Transverse colon (tissue), 4 donors: ENCODE results near the gene RMDN2. TPM values are rescaled to one million over a fixed set of nuclear protein-coding genes. Genes with fewer than 3 reads are reported as not detected.
"Not testable (repeated sequence)": the region's sequence is repeated elsewhere in the genome, so short reads cannot be mapped to it uniquely, and the experiment has no call there.

Experiments used
- DNase-seq: peaks from one replicate; pipeline ENCODE4 v3.0.0-alpha.2; 2019
- H3K27ac ChIP-seq, 4 donors: fragments of 200-600 bp; sonication (generic); 2 replicates each; pipeline ENCODE4 v1.5.1; 2016 to 2018; ENCODE audit warnings: inconsistent platforms in 4 of 4
- H3K27me3 ChIP-seq: fragments of 200-600 bp; sonication (generic); 2 replicates; pipeline ENCODE4 v1.5.1; 2017; ENCODE audit warnings: inconsistent platforms
- H3K36me3 ChIP-seq, 4 donors: fragments of 200-600 bp; sonication (generic); 2 replicates each; pipeline ENCODE4 v1.5.1; 2017 to 2019; ENCODE audit warnings: inconsistent platforms in 4 of 4
- H3K4me1 ChIP-seq, 4 donors: fragments of 200-600 bp; sonication (generic); 2 replicates each; pipeline ENCODE4 v1.5.1; 2017 to 2020; ENCODE audit warnings: inconsistent platforms in 4 of 4
- H3K4me3 ChIP-seq, 4 donors: fragments of 200-600 bp; sonication (generic); 1 replicate in 1 of 4; 2 replicates in 3 of 4; pipeline versions ENCODE4 v1.5.1 to v1.6.1; 2017 to 2019; ENCODE audit warnings: inconsistent platforms in 4 of 4
- H3K9me3 ChIP-seq, 2 donors: fragments of 200-600 bp; sonication (generic); 2 replicates each; pipeline ENCODE4 v1.5.1; 2017 to 2019; ENCODE audit warnings: inconsistent platforms in 2 of 2
- CTCF ChIP-seq, 5 experiments: fragments of 200-600 bp in 3 of 5; fragments of 450-650 bp in 2 of 5; sonication (generic) in 3 of 5; IDR thresholded peaks; 1 replicate in 2 of 5; 2 replicates in 3 of 5; pipeline ENCODE4 v1.5.1; 2016 to 2017; ENCODE audit warnings: antibody characterized with exemption in 5 of 5, inconsistent platforms in 3 of 5, mild to moderate bottlenecking in 2 of 5, moderate library complexity in 1 of 5
- EP300 ChIP-seq: sonication (generic); formaldehyde crosslinking; IDR thresholded peaks from one replicate; pipeline ENCODE4 v1.6.1; 2017; ENCODE audit warnings: antibody characterized with exemption, low read depth
- POLR2A ChIP-seq: fragments of 450-650 bp; IDR thresholded peaks from one replicate; pipeline ENCODE4 v1.6.1; 2016; ENCODE audit warnings: antibody characterized with exemption, mild to moderate bottlenecking, moderate library complexity
- POLR2AphosphoS5 ChIP-seq, 3 donors: sonication (generic); formaldehyde crosslinking; IDR thresholded peaks; one replicate each; pipeline ENCODE4 v1.6.1; 2016; ENCODE audit warnings: antibody characterized with exemption in 3 of 3
- WGBS, 2 donors: methylation state at CpG; one replicate each; pipeline ENCODE4 v1.1.5; 2018; ENCODE audit warnings: low coverage in 1 of 2; 5-methylcytosine and 5-hydroxymethylcytosine counted together
- in situ Hi-C, 4 donors: fragments of 200-750 bp; cut with MboI; loops; one replicate each; pipeline versions ENCODE4 v1.15.0 to v1.15.1; 2017; ENCODE audit warnings: low sequenced_read_pairs in 3 of 4, low pct_ligation_motif_present in 1 of 4, low pct_unique_long_range_greater_than_20kb in 1 of 4
- intact Hi-C: fragments of 100-400 bp; cut with DNase I; formaldehyde crosslinking; loops from one replicate; pipeline ENCODE4 v1.15.1; 2023; ENCODE audit warnings: low total_unique reads
- total RNA-seq, 4 donors: library from RNA; depleted of rRNA; stranded (reverse); fragments of >200 nt; gene quantifications; one replicate each; pipeline ENCODE4 v1.1.0, GENCODE V29; 2016

The RMDN2 gene
- total RNA-seq, 4 donors from 2014 or later, result 12.3 to 48.3 (median 28.9) TPM

- Histone ChIP-seq H3K4me3 (no peak overlapping the region), H3K9me3 (no peaks in the 10 kb centered on the region), H3K36me3 (peaks cover 0 to 5% (median 0%) of the 10 kb centered on the region in 4 donors), H3K27ac (no peak overlapping the region), H3K27me3 (no peaks in the 10 kb centered on the region), H3K4me1 (peaks cover 0 to 18% (median 2%) of the 10 kb centered on the region in 4 donors)
- intact Hi-C loops (no loop called here), in situ Hi-C loops (no loop called here)
- no peak for DNase-seq
- 82% methylated on average over 1 of the region's 1 CpG; no CpG with 5 or more reads in 1 of the 2 donors for WGBS, 2 donors
- no peak for TF ChIP-seq CTCF (IDR thresholded peaks at IDR 0.05)
- no peak for TF ChIP-seq POLR2AphosphoS5 (IDR thresholded peaks at IDR 0.05)
- no peak for TF ChIP-seq EP300
- TF ChIP-seq POLR2A, result no peak
These were observed 85.9 kb downstream of the RMDN2 start for GRCh38 chr2:38010995-38011394.

- WGBS, 2 donors, result 39 to 63% methylated on average over 3 of the region's 3 CpGs
- intact Hi-C loops (no loop called here), in situ Hi-C loops (no loop called here)
- peaks cover 0 to 5% (median 0%) of the 10 kb centered on the region in 4 donors for H3K36me3 ChIP-seq
- H3K4me3 ChIP-seq, result no peak overlapping the region
- H3K27me3 ChIP-seq, result no peaks in the 10 kb centered on the region
- H3K9me3 ChIP-seq, result no peaks in the 10 kb centered on the region
- peaks cover 0 to 18% (median 2%) of the 10 kb centered on the region in 4 donors for H3K4me1 ChIP-seq
- no peak for DNase-seq
- no peak overlapping the region for H3K27ac ChIP-seq
- no peak for TF ChIP-seq POLR2AphosphoS5 (IDR thresholded peaks at IDR 0.05)
- no peak for TF ChIP-seq CTCF (IDR thresholded peaks at IDR 0.05)
- no peak for TF ChIP-seq POLR2A
- TF ChIP-seq EP300, result no peak
These were observed 88.2 kb downstream of the RMDN2 start for GRCh38 chr2:38013158-38013752.

- TF ChIP-seq CTCF (IDR thresholded peaks at IDR 0.05) (no peak), POLR2A (no peak), POLR2AphosphoS5 (IDR thresholded peaks at IDR 0.05) (no peak), EP300 (no peak)
- intact Hi-C loops, result no loop called here
- in situ Hi-C loops, result no loop called here
These were observed 91.1 kb downstream of the RMDN2 start for GRCh38 chr2:38016219-38016618.

GRCh38 chr2:38017836-38018235, 92.7 kb downstream of the RMDN2 start:
- no peak overlapping the region for H3K27ac ChIP-seq
- H3K36me3 ChIP-seq, result no peaks in the 10 kb centered on the region
- no peak for DNase-seq
- whole genome bisulfite sequencing, 2 donors, result 88 to 94% methylated on average over 4 to 7 of the region's 7 CpGs
- H3K27me3 ChIP-seq, result no peaks in the 10 kb centered on the region
- intact Hi-C loops (no loop called here), in situ Hi-C loops (no loop called here)
- H3K4me3 ChIP-seq, result no peak overlapping the region
- no peak for TF ChIP-seq EP300
- no peak for TF ChIP-seq POLR2AphosphoS5 (IDR thresholded peaks at IDR 0.05)
- no peak for TF ChIP-seq POLR2A
- no peak for TF ChIP-seq CTCF (IDR thresholded peaks at IDR 0.05)
- peaks cover 0 to 17% (median 2%) of the 10 kb centered on the region in 4 donors for H3K4me1 ChIP-seq
- H3K9me3 ChIP-seq, result no peaks in the 10 kb centered on the region

More at GRCh38 chr2:38016219-38016618, 91.1 kb downstream of the RMDN2 start:
- no peak for DNase-seq
- H3K27ac ChIP-seq, result no peak overlapping the region
- no peaks in the 10 kb centered on the region for H3K27me3 ChIP-seq
- no peaks in the 10 kb centered on the region for H3K9me3 ChIP-seq
- WGBS, 2 donors, result 77% methylated on average over 1 of the region's 1 CpG; no CpG with 5 or more reads in 1 of the 2 donors
- H3K4me3 ChIP-seq, result no peak overlapping the region
- H3K36me3 ChIP-seq, result no peaks in the 10 kb centered on the region
- H3K4me1 ChIP-seq, result peaks cover 0 to 18% (median 2%) of the 10 kb centered on the region in 4 donors

GRCh38 chr2:38020359-38021069, 95.4 kb downstream of the RMDN2 start:
- H3K27ac ChIP-seq, DNase-seq, intact Hi-C loops, H3K36me3 ChIP-seq, H3K9me3 ChIP-seq, H3K4me3 ChIP-seq, H3K4me1 ChIP-seq, in situ Hi-C loops, H3K27me3 ChIP-seq: not testable (repeated sequence)
- 98% methylated on average over 28 of the region's 33 CpGs; no CpG with 5 or more reads in 1 of the 2 donors for WGBS, 2 donors
